HG03442 (cell line): Measurements from ENCODE around the gene ERG.

Experiments used
- ATAC-seq: cut with Tn5 transposase; IDR thresholded peaks from one replicate; pipeline ENCODE4 v1.9.1; 2021; ENCODE audit warnings: mild to moderate bottlenecking, moderate library complexity; ENCODE audit not compliant: unreplicated experiment

The ERG gene

GRCh38 chr21:38363693-38364092, 134.6 kb downstream of the ERG start:
- no peak for ATAC-seq

GRCh38 chr21:38361324-38361723, 137.0 kb downstream of the ERG start:
- no peak for ATAC-seq

- ATAC-seq = no peak
Observed at GRCh38 chr21:38359835-38360234, 138.4 kb downstream of the ERG start.

- no peak for ATAC-seq
Observed at GRCh38 chr21:38359090-38359489, 139.2 kb downstream of the ERG start.

GRCh38 chr21:38358666-38359065, 139.6 kb downstream of the ERG start:
- ATAC-seq = no peak

- no peak for ATAC-seq
Observed at GRCh38 chr21:38358098-38358497, 140.2 kb downstream of the ERG start.

GRCh38 chr21:38356883-38357625, 141.2 kb downstream of the ERG start:
- no peak for ATAC-seq

GRCh38 chr21:38355992-38356781, 142.1 kb downstream of the ERG start:
- no peak for ATAC-seq

GRCh38 chr21:38355353-38355752, 142.9 kb downstream of the ERG start:
- no peak for ATAC-seq

GRCh38 chr21:38354746-38355145, 143.5 kb downstream of the ERG start:
- ATAC-seq = no peak

GRCh38 chr21:38354231-38354630, 144.0 kb downstream of the ERG start:
- no peak for ATAC-seq

GRCh38 chr21:38352536-38353219, 145.6 kb downstream of the ERG start:
- no peak for ATAC-seq

GRCh38 chr21:38351961-38352521, 146.2 kb downstream of the ERG start:
- no peak for ATAC-seq

- no peak for ATAC-seq
Observed at GRCh38 chr21:38351176-38351959, 146.9 kb downstream of the ERG start.

- no peak for ATAC-seq
Observed at GRCh38 chr21:38350684-38351083, 147.6 kb downstream of the ERG start.

- ATAC-seq = no peak
Observed at GRCh38 chr21:38349977-38350376, 148.3 kb downstream of the ERG start.

GRCh38 chr21:38349111-38349746, 149.0 kb downstream of the ERG start:
- no peak for ATAC-seq

GRCh38 chr21:38346286-38346685, 152.0 kb downstream of the ERG start:
- ATAC-seq = no peak

- ATAC-seq = no peak
Observed at GRCh38 chr21:38343691-38344090, 154.6 kb downstream of the ERG start.

GRCh38 chr21:38342739-38343138, 155.5 kb downstream of the ERG start:
- no peak for ATAC-seq
